ENCODE results near the gene SLC46A1. TPM values are rescaled to one million over a fixed set of nuclear protein-coding genes. Genes with fewer than 3 reads are reported as not detected.

SLC46A1 gene
- total and polyA plus RNA-seq, 12 donors = 11.9 to 104 (median 46.3) TPM

- H3K27ac ChIP-seq = peak overlapping the region in 2 of 5 donors; percentile 67 to 77
- H3K9me3 ChIP-seq (replicated peaks in 1 of 3) = no peaks in the 10 kb centered on the region
- no peak overlapping the region for H3K4me3 ChIP-seq
- TF ChIP-seq CTCF (IDR thresholded peaks at IDR 0.05) (no peak), POLR2A (IDR thresholded peaks at IDR 0.05) (no peak)
- H3K4me1 ChIP-seq (replicated peaks in 1 of 2) = peaks cover 26 to 54% of the 10 kb centered on the region in 2 donors
- 89 to 98% (median 96%) methylated on average over 4 of the region's 4 CpGs for WGBS, 4 donors
- no peak for DNase-seq
- intact Hi-C loops (cut with DNase I) = loop anchor here in 1 of 2 donors (10.0 kb wide), 1 partner anchor 65 kb away; no protein-coding TSS in a partner anchor
- no peaks in the 10 kb centered on the region for H3K27me3 ChIP-seq
- H3K36me3 ChIP-seq (replicated peaks in 1 of 2) = peaks cover 0 to 53% of the 10 kb centered on the region in 2 donors
These were observed 6.2 kb downstream of the SLC46A1 start for GRCh38 chr17:28399808-28400207.

DNA sequence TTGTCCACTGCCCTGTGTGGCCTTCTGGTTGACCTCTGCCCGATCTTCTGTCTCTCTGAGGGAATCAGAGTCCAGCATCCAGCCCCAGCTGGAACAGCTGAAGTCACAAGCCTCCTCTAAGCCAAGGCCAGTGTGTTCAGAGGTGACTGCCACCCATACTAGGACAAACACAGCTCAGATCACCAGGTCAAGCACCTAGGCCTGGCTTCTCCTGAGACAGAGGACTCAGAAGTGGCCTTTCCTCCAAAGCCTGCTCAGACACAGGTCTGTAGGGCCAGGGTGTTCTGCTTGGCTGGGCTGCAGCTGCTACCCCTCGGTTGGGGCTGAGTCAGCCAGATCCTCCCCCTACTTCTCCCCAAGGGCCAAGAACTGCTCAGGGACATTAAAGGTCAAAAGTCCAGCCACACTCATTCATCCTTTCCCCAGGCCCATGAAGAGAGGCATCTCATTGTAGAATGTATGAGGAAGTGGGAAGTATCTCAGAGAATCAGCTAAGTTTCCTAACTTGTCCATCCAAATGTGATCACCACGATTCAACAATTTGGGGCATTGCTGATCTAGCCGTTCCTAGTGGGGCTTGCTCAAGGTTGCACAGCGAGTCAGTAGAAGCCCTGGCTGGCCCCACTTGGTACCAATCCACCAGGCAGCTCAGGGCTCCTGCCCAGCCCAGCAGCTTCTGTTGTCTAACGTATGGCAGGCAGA is 7.6 kb downstream of the SLC46A1 start:
- Histone ChIP-seq H3K9me3 (replicated peaks in 1 of 3) (no peaks in the 10 kb centered on the region), H3K4me3 (no peak overlapping the region), H3K36me3 (replicated peaks in 1 of 2) (peaks cover 0 to 61% of the 10 kb centered on the region in 2 donors), H3K27ac (peak overlapping the region; percentile 20 to 77 (median 42)), H3K27me3 (no peaks in the 10 kb centered on the region), H3K4me1 (replicated peaks in 1 of 2) (peaks cover 22 to 40% of the 10 kb centered on the region in 2 donors)
- TF ChIP-seq POLR2A (IDR thresholded peaks at IDR 0.05) (peak in 1 of 2 donors; percentile 23), CTCF (IDR thresholded peaks at IDR 0.05) (no peak)
- 27 to 42% (median 35%) methylated on average over 4 to 6 of the region's 6 CpGs for WGBS, 4 donors
- peak in 5 of 7 donors; percentile 53 to 78 (median 66) for DNase-seq
- intact Hi-C loops (cut with DNase I) = no loop called here

DNA sequence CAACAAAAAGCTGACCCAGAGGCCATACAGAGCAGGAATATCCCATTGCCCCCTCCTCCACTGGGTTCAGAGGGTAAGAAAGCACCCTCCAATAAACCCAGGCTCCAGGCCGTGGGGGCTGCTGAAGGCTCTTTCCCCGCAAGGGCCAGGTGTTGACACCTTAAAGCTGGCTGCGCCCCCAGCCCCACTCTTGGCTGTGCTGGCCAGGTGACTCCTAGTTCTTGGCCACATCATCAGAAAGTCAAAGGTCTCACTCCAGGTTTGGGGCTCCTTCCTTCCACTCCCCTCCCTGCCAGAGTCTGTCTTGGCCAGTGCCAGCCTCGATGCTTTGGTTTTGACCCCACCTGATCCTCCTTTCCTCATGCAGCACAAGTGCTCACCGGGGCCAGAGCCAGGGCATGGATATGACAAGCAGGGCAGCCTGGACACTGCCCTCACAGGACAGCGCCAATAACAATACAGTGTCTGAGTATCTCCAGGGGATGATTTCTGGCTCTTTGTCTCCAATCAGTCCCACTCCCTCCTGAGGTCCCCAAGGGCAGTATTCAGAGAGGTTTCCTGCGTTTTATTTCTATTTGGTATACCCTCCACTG is 8.2 kb downstream of the SLC46A1 start:
- peak overlapping the region; percentile 20 to 77 (median 42) for H3K27ac ChIP-seq
- peaks cover 22 to 36% of the 10 kb centered on the region in 2 donors for H3K4me1 ChIP-seq (replicated peaks in 1 of 2)
- H3K36me3 ChIP-seq (replicated peaks in 1 of 2) = peaks cover 0 to 66% of the 10 kb centered on the region in 2 donors
- DNase-seq = peak in 2 of 7 donors; percentile 28 to 38
- H3K9me3 ChIP-seq (replicated peaks in 1 of 3) = no peaks in the 10 kb centered on the region
- no peak overlapping the region for H3K4me3 ChIP-seq
- no peaks in the 10 kb centered on the region for H3K27me3 ChIP-seq
- intact Hi-C loops (cut with DNase I) = no loop called here
- 51 to 73% (median 67%) methylated on average over 5 to 7 of the region's 7 CpGs for WGBS, 4 donors
- TF ChIP-seq CTCF (IDR thresholded peaks at IDR 0.05) (no peak), POLR2A (IDR thresholded peaks at IDR 0.05) (no peak)

GRCh38 chr17:28397275-28397674 is 8.7 kb downstream of the SLC46A1 start:
- DNase-seq = no peak
- intact Hi-C loops (cut with DNase I) = no loop called here
- Histone ChIP-seq H3K27me3 (no peaks in the 10 kb centered on the region), H3K27ac (peak overlapping the region in 3 of 5 donors; percentile 29 to 77 (median 67)), H3K9me3 (replicated peaks in 1 of 3) (no peaks in the 10 kb centered on the region), H3K4me3 (no peak overlapping the region), H3K4me1 (replicated peaks in 1 of 2) (peaks cover 22 to 31% of the 10 kb centered on the region in 2 donors), H3K36me3 (replicated peaks in 1 of 2) (peaks cover 0 to 66% of the 10 kb centered on the region in 2 donors)
- WGBS, 4 donors = 83 to 100% (median 96%) methylated on average over 2 to 3 of the region's 3 CpGs
- no peak for TF ChIP-seq CTCF (IDR thresholded peaks at IDR 0.05)
- no peak for TF ChIP-seq POLR2A (IDR thresholded peaks at IDR 0.05)
